Karpas-422 (cell line): ENCODE results near the gene CNN2. TPM values are rescaled to one million over a fixed set of nuclear protein-coding genes. Genes with fewer than 3 reads are reported as not detected.

Experiments
- DNase-seq: peaks from one replicate; pipeline ENCODE4 v3.0.0-alpha.2; 2015
- H2AFZ ChIP-seq: fragments of 200-600 bp; sonication (generic); 2 replicates; pipeline ENCODE4 v1.6.1; 2014; ENCODE audit warnings: antibody characterized with exemption, low read length, mixed read lengths
- H3K27ac ChIP-seq: fragments of 200-600 bp; sonication (generic); 2 replicates; pipeline ENCODE4 v1.5.1; 2014; ENCODE audit warnings: mild to moderate bottlenecking, low read length, moderate library complexity
- H3K27me3 ChIP-seq: fragments of 200-600 bp; sonication (generic); 2 replicates; pipeline ENCODE4 v1.6.1; 2014; ENCODE audit warnings: low read length, mixed read lengths
- H3K36me3 ChIP-seq: fragments of 200-600 bp; sonication (generic); 2 replicates; pipeline ENCODE4 v1.6.1; 2014; ENCODE audit warnings: low read length, mixed read lengths; ENCODE audit not compliant: insufficient read depth
- H3K4me1 ChIP-seq: fragments of 200-600 bp; sonication (generic); 2 replicates; pipeline ENCODE4 v1.6.1; 2014; ENCODE audit warnings: mild to moderate bottlenecking, low read length, mixed read lengths
- H3K4me2 ChIP-seq: fragments of 200-600 bp; sonication (generic); 2 replicates; pipeline ENCODE4 v1.6.1; 2014; ENCODE audit warnings: low read length, low read depth, mild to moderate bottlenecking; ENCODE audit not compliant: poor library complexity, severe bottlenecking
- H3K4me3 ChIP-seq: fragments of 200-600 bp; sonication (generic); 2 replicates; pipeline ENCODE4 v1.5.1; 2014; ENCODE audit warnings: mild to moderate bottlenecking, antibody characterized with exemption, low read length, mixed read lengths
- H3K79me2 ChIP-seq: fragments of 200-600 bp; sonication (generic); 2 replicates; pipeline ENCODE4 v1.6.1; 2014; ENCODE audit warnings: mild to moderate bottlenecking, low read length, mixed read lengths
- H3K9ac ChIP-seq: fragments of 200-600 bp; sonication (generic); 2 replicates; pipeline ENCODE4 v1.6.0; 2014; ENCODE audit warnings: low read length
- H3K9me2 ChIP-seq: fragments of 200-600 bp; sonication (generic), shearing (Covaris generic); replicated peaks from 2 replicates; pipeline ENCODE4 v1.6.0; 2014; ENCODE audit warnings: mild to moderate bottlenecking, low read length, moderate library complexity; ENCODE audit not compliant: insufficient read depth
- H3K9me3 ChIP-seq: fragments of 300-700, 200-600 bp; sonication (generic); 2 replicates; pipeline ENCODE4 v1.6.1; 2014; ENCODE audit warnings: low read length, mixed read lengths
- H4K20me1 ChIP-seq: fragments of 200-600 bp; sonication (generic); 2 replicates; pipeline ENCODE4 v1.6.1; 2014; ENCODE audit warnings: mild to moderate bottlenecking, antibody characterized with exemption, low read length, low read depth; ENCODE audit not compliant: insufficient read depth
- total RNA-seq: library from RNA; depleted of rRNA; stranded (reverse); fragments of >200 nt; shearing (Covaris generic); gene quantifications from 2 replicates; pipeline ENCODE4 v1.2.3, GENCODE V29; 2014; ENCODE audit warnings: low replicate concordance

Gene CNN2
- total RNA-seq, 1 experiment from 2014 or later = 88.6 TPM

- Histone ChIP-seq H3K4me1 (peaks cover 49% of the 10 kb centered on the region), H3K9me3 (no peaks in the 10 kb centered on the region), H4K20me1 (peaks cover 5% of the 10 kb centered on the region; the same call in 1 of the 2 replicates), H3K79me2 (peaks cover 12% of the 10 kb centered on the region; the same call in 1 of the 2 replicates), H3K36me3 (no peaks in the 10 kb centered on the region), H3K4me2 (peak overlapping the region; percentile 96), H2AFZ (no peak overlapping the region), H3K9ac (peak overlapping the region; percentile 79), H3K27me3 (no peaks in the 10 kb centered on the region), H3K27ac (peak overlapping the region; percentile 75), H3K4me3 (peak overlapping the region; percentile 76), H3K9me2 (no peaks in the 10 kb centered on the region)
- DNase-seq = peak; percentile 69
Measured at GRCh38 chr19:1068009-1069001, 41.9 kb downstream of the CNN2 start.

DNA sequence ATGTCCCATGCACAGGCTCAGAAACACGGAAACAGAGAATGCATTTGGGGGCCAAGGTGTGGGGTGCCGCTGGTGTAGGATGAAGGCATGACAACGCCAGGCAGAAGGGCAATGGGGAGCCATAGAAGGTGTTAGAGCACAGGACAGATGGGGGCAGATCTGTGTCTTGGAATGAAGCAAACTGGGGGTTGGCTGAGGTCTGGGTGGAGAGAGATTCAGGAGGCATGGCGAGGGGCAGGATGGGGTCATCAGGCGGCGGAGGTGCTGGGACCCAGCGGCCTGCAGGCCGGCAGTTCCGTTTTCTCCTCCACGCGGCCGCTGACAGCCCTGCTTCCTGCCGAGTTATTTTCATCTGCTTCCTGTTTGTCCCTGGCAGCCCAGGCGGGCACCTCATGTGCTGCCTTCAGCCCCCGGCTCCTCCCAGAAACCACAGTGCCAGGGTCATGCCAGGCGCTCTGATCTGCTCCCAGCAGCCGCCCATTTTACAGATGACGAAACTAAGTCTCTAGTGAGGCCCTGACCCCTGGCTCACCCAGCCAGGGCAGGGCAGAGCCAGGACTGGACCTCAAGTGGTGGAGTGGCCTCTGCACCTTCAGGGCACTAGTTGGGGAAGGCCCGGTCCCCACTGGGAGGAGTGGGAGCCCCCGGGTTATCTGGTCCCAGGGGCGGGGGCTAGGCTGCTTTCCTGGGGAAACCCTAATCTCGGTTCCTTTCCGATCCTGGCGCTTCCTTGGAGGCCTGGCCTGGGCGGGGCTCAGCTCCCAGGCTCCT is 42.8 kb downstream of the CNN2 start:
- Histone ChIP-seq H3K27ac (peak overlapping the region; percentile 75), H3K4me1 (peaks cover 55% of the 10 kb centered on the region), H3K4me2 (peak overlapping the region; percentile 96), H3K36me3 (no peaks in the 10 kb centered on the region), H3K9me2 (no peaks in the 10 kb centered on the region), H3K27me3 (no peaks in the 10 kb centered on the region), H3K4me3 (peak overlapping the region; percentile 76), H3K79me2 (peaks cover 12% of the 10 kb centered on the region; the same call in 1 of the 2 replicates), H3K9ac (peak overlapping the region; percentile 79), H2AFZ (no peak overlapping the region), H4K20me1 (peaks cover 5% of the 10 kb centered on the region; the same call in 1 of the 2 replicates), H3K9me3 (no peaks in the 10 kb centered on the region)
- peak; percentile 80 for DNase-seq

DNA sequence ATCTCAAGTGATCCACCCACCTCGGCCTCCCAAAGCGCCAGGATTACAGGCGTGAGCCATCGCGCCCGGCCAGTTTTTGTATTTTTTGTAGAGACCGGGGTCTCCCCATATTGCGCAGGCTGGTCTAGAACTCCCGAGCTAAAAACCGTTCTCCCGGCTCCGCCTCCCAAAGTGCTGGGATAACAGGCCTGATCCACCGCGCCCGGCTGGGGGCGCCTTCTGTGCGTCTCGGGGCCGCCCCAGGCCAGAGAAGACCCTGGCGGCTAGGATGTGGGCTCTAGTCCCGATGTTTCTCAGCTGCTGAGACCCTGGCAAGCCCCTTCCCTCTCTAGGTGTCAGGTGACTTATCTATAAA is 44.1 kb downstream of the CNN2 start:
- Histone ChIP-seq H3K4me3 (no peak overlapping the region), H3K4me2 (no peak overlapping the region), H3K79me2 (peaks cover 12% of the 10 kb centered on the region; the same call in 1 of the 2 replicates), H3K36me3 (no peaks in the 10 kb centered on the region; the same call in 1 of the 2 replicates), H3K9me3 (no peaks in the 10 kb centered on the region), H3K27ac (no peak overlapping the region), H3K9me2 (no peaks in the 10 kb centered on the region), H4K20me1 (peaks cover 5% of the 10 kb centered on the region; the same call in 1 of the 2 replicates), H3K27me3 (no peaks in the 10 kb centered on the region), H2AFZ (no peak overlapping the region), H3K4me1 (peaks cover 52% of the 10 kb centered on the region), H3K9ac (no peak overlapping the region)
- DNase-seq = no peak

- Histone ChIP-seq H3K9me3 (no peaks in the 10 kb centered on the region), H3K4me2 (no peak overlapping the region), H4K20me1 (peaks cover 5% of the 10 kb centered on the region; the same call in 1 of the 2 replicates), H3K4me1 (peaks cover 51% of the 10 kb centered on the region), H3K36me3 (peaks cover 5% of the 10 kb centered on the region; the same call in 1 of the 2 replicates), H3K9ac (no peak overlapping the region), H3K79me2 (peaks cover 12% of the 10 kb centered on the region; the same call in 1 of the 2 replicates), H2AFZ (no peak overlapping the region), H3K27ac (no peak overlapping the region), H3K27me3 (no peaks in the 10 kb centered on the region), H3K9me2 (no peaks in the 10 kb centered on the region), H3K4me3 (no peak overlapping the region)
- no peak for DNase-seq
Measured at GRCh38 chr19:1070931-1071791, 44.8 kb downstream of the CNN2 start.

GRCh38 chr19:1072371-1073015 is 46.1 kb downstream of the CNN2 start:
- Histone ChIP-seq H3K4me1 (peaks cover 54% of the 10 kb centered on the region), H3K4me2 (no peak overlapping the region), H3K36me3 (peaks cover 6% of the 10 kb centered on the region; the same call in 1 of the 2 replicates), H3K4me3 (no peak overlapping the region), H3K9me3 (no peaks in the 10 kb centered on the region), H3K27ac (no peak overlapping the region), H3K9ac (no peak overlapping the region), H2AFZ (no peak overlapping the region), H3K9me2 (no peaks in the 10 kb centered on the region), H3K27me3 (no peaks in the 10 kb centered on the region), H3K79me2 (peaks cover 12% of the 10 kb centered on the region; the same call in 1 of the 2 replicates), H4K20me1 (peaks cover 5% of the 10 kb centered on the region; the same call in 1 of the 2 replicates)
- DNase-seq = no peak

GRCh38 chr19:1073063-1073955 is 46.9 kb downstream of the CNN2 start:
- Histone ChIP-seq H3K36me3 (peaks cover 6% of the 10 kb centered on the region; the same call in 1 of the 2 replicates), H4K20me1 (peaks cover 5% of the 10 kb centered on the region; the same call in 1 of the 2 replicates)

More at GRCh38 chr19:1073063-1073955, 46.9 kb downstream of the CNN2 start:
- Histone ChIP-seq H3K4me3 (peak overlapping the region; percentile 71; the same call in 1 of the 2 replicates), H3K27me3 (no peaks in the 10 kb centered on the region), H3K9me2 (no peaks in the 10 kb centered on the region), H3K27ac (no peak overlapping the region), H2AFZ (no peak overlapping the region), H3K4me1 (peaks cover 52% of the 10 kb centered on the region), H3K9me3 (no peaks in the 10 kb centered on the region), H3K79me2 (peaks cover 10% of the 10 kb centered on the region; the same call in 1 of the 2 replicates), H3K9ac (peak overlapping the region; percentile 78; the same call in 1 of the 2 replicates), H3K4me2 (peak overlapping the region; percentile 85)
- no peak for DNase-seq
